22Rv1 (cell line): Measurements from ENCODE around the gene MED29.

Source experiments
- ZFX ChIP-seq: fragments of 450-650 bp; IDR thresholded peaks from 2 replicates; pipeline ENCODE4 v1.6.1; 2017; ENCODE audit warnings: antibody characterized with exemption, borderline replicate concordance
- TF ChIP-seq, protein P1 (sequence below): fragments of 450-650 bp; IDR thresholded peaks from 2 replicates; pipeline ENCODE4 v1.5.1; 2017; ENCODE audit warnings: mild to moderate bottlenecking

DNA sequence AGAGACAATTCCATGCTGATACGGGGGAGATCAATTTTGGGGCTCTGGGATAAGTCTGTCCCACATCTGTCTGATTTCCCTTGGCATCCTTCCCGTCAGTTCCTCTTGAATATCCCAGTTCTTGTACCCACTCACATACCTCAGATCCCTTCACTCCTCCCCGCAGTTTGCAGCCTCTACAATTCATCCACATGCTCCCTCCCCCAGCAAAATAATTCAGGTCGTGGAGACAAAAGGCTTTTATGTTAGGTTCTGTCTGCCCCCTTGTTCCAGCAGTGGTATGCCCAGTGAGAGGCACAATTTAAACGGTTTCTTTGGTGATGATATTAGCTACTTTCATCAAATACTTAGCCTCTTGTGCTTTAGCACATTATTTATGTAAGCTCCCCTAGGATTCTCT lies 35.0 kb downstream of the MED29 start:
- TF ChIP-seq, protein P1, sequence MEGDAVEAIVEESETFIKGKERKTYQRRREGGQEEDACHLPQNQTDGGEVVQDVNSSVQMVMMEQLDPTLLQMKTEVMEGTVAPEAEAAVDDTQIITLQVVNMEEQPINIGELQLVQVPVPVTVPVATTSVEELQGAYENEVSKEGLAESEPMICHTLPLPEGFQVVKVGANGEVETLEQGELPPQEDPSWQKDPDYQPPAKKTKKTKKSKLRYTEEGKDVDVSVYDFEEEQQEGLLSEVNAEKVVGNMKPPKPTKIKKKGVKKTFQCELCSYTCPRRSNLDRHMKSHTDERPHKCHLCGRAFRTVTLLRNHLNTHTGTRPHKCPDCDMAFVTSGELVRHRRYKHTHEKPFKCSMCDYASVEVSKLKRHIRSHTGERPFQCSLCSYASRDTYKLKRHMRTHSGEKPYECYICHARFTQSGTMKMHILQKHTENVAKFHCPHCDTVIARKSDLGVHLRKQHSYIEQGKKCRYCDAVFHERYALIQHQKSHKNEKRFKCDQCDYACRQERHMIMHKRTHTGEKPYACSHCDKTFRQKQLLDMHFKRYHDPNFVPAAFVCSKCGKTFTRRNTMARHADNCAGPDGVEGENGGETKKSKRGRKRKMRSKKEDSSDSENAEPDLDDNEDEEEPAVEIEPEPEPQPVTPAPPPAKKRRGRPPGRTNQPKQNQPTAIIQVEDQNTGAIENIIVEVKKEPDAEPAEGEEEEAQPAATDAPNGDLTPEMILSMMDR, result no peak
- no peak for TF ChIP-seq ZFX
